K562 (cell line): ENCODE measurements around the gene MBD5.

Experiments used
- BHLHE40 ChIP-seq: IDR thresholded peaks from 2 replicates; pipeline ENCODE4 v1.6.1; 2011; ENCODE audit warnings: low read length, improper control_type of control experiment
- POLR2A ChIP-seq: fragments of 450-650 bp; conservative IDR thresholded peaks from 2 replicates; pipeline ENCODE4 v1.6.1; 2016
- RNF2 ChIP-seq: sonication (generic); IDR thresholded peaks from 2 replicates; pipeline ENCODE4 v1.6.1; 2016
- SMAD1 ChIP-seq: fragments of 150-350 bp; IDR thresholded peaks from 2 replicates; pipeline ENCODE4 v1.6.1; 2014; ENCODE audit warnings: low read length, low read depth; ENCODE audit not compliant: partially characterized antibody
- TAF1 ChIP-seq: IDR thresholded peaks from 2 replicates; pipeline ENCODE4 v1.6.1; 2011; ENCODE audit warnings: mild to moderate bottlenecking, low read length, moderate library complexity; ENCODE audit not compliant: insufficient read depth, control insufficient read depth, severe bottlenecking; ENCODE audit errors: extremely low read depth
- ZBED1 ChIP-seq: IDR thresholded peaks from 2 replicates; pipeline ENCODE4 v1.6.1; 2014
- TF ChIP-seq, protein P1 (sequence below): sonication (generic); formaldehyde crosslinking; IDR thresholded peaks from 2 replicates; pipeline ENCODE4 v1.8.1; 2022; ENCODE audit warnings: missing genetic modification reagents
- TF ChIP-seq, protein P2 (sequence below): sonication (generic); formaldehyde crosslinking; IDR thresholded peaks from 2 replicates; pipeline ENCODE4 v1.5.0; 2020; ENCODE audit warnings: missing genetic modification reagents
- TF ChIP-seq, protein P3 (sequence below): sonication (generic); formaldehyde crosslinking; IDR thresholded peaks from 2 replicates; pipeline ENCODE4 v1.8.0; 2023; ENCODE audit warnings: mild to moderate bottlenecking, missing genetic modification reagents
- TF ChIP-seq, protein P4 (sequence below): fragments of 450-650 bp; IDR thresholded peaks from 2 replicates; pipeline ENCODE4 v1.6.1; 2016; ENCODE audit warnings: borderline replicate concordance
- TF ChIP-seq, protein P5 (sequence below), 2 experiments: fragments of 450-650 bp; formaldehyde crosslinking in 1 of 2; IDR thresholded peaks; 2 replicates each; pipeline versions ENCODE4 v1.4.0 to v1.6.1; 2014 to 2020; ENCODE audit warnings: mild to moderate bottlenecking in 2 of 2, borderline replicate concordance in 1 of 2, low read depth in 1 of 2

DNA sequence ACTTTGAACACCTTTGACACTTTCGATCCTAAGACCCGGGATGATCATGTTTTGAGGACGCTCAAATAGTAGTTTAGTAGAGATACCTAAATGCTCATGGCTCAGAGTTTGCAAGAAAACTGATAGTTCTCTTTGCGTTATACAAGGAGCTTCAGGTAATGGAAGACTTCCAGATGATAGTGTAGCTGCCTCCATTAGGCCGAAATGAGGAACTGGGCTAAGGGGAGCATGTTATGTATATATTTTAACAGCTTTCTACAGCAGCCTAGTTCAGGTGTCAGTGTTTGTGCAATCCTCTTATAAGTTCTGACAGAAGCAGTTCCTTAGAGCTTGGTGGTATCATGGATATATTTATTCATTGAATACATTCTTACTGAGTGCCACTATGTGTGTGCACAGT, 496.9 kb downstream of the MBD5 start:
- TF ChIP-seq TAF1 = no peak
- no peak for TF ChIP-seq RNF2
- no peak for TF ChIP-seq BHLHE40
- TF ChIP-seq SMAD1 = no peak
- TF ChIP-seq, protein P1, sequence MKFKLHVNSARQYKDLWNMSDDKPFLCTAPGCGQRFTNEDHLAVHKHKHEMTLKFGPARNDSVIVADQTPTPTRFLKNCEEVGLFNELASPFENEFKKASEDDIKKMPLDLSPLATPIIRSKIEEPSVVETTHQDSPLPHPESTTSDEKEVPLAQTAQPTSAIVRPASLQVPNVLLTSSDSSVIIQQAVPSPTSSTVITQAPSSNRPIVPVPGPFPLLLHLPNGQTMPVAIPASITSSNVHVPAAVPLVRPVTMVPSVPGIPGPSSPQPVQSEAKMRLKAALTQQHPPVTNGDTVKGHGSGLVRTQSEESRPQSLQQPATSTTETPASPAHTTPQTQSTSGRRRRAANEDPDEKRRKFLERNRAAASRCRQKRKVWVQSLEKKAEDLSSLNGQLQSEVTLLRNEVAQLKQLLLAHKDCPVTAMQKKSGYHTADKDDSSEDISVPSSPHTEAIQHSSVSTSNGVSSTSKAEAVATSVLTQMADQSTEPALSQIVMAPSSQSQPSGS = no peak
- TF ChIP-seq, protein P2, sequence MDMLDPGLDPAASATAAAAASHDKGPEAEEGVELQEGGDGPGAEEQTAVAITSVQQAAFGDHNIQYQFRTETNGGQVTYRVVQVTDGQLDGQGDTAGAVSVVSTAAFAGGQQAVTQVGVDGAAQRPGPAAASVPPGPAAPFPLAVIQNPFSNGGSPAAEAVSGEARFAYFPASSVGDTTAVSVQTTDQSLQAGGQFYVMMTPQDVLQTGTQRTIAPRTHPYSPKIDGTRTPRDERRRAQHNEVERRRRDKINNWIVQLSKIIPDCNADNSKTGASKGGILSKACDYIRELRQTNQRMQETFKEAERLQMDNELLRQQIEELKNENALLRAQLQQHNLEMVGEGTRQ = no peak
- no peak for TF ChIP-seq POLR2A
- TF ChIP-seq, protein P3, sequence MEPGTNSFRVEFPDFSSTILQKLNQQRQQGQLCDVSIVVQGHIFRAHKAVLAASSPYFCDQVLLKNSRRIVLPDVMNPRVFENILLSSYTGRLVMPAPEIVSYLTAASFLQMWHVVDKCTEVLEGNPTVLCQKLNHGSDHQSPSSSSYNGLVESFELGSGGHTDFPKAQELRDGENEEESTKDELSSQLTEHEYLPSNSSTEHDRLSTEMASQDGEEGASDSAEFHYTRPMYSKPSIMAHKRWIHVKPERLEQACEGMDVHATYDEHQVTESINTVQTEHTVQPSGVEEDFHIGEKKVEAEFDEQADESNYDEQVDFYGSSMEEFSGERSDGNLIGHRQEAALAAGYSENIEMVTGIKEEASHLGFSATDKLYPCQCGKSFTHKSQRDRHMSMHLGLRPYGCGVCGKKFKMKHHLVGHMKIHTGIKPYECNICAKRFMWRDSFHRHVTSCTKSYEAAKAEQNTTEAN (CRISPR knock-in tag) = no peak
- TF ChIP-seq, protein P4, sequence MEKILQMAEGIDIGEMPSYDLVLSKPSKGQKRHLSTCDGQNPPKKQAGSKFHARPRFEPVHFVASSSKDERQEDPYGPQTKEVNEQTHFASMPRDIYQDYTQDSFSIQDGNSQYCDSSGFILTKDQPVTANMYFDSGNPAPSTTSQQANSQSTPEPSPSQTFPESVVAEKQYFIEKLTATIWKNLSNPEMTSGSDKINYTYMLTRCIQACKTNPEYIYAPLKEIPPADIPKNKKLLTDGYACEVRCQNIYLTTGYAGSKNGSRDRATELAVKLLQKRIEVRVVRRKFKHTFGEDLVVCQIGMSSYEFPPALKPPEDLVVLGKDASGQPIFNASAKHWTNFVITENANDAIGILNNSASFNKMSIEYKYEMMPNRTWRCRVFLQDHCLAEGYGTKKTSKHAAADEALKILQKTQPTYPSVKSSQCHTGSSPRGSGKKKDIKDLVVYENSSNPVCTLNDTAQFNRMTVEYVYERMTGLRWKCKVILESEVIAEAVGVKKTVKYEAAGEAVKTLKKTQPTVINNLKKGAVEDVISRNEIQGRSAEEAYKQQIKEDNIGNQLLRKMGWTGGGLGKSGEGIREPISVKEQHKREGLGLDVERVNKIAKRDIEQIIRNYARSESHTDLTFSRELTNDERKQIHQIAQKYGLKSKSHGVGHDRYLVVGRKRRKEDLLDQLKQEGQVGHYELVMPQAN = no peak
- no peak for TF ChIP-seq ZBED1
- TF ChIP-seq, protein P5, sequence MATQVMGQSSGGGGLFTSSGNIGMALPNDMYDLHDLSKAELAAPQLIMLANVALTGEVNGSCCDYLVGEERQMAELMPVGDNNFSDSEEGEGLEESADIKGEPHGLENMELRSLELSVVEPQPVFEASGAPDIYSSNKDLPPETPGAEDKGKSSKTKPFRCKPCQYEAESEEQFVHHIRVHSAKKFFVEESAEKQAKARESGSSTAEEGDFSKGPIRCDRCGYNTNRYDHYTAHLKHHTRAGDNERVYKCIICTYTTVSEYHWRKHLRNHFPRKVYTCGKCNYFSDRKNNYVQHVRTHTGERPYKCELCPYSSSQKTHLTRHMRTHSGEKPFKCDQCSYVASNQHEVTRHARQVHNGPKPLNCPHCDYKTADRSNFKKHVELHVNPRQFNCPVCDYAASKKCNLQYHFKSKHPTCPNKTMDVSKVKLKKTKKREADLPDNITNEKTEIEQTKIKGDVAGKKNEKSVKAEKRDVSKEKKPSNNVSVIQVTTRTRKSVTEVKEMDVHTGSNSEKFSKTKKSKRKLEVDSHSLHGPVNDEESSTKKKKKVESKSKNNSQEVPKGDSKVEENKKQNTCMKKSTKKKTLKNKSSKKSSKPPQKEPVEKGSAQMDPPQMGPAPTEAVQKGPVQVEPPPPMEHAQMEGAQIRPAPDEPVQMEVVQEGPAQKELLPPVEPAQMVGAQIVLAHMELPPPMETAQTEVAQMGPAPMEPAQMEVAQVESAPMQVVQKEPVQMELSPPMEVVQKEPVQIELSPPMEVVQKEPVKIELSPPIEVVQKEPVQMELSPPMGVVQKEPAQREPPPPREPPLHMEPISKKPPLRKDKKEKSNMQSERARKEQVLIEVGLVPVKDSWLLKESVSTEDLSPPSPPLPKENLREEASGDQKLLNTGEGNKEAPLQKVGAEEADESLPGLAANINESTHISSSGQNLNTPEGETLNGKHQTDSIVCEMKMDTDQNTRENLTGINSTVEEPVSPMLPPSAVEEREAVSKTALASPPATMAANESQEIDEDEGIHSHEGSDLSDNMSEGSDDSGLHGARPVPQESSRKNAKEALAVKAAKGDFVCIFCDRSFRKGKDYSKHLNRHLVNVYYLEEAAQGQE (IDR thresholded peaks at IDR 0.05; ENCODE audit: borderline replicate concordance) = no peak
- TF ChIP-seq, protein P5 (CRISPR knock-in tag; IDR thresholded peaks at IDR 0.05; ENCODE audit: low read depth) = no peak
